ENCODE results near the gene IL9R. TPM values are rescaled to one million over a fixed set of nuclear protein-coding genes. Genes with fewer than 3 reads are reported as not detected.
A peak's percentile ranks its signal among the peaks of the same experiment; 100 is the strongest.
"Not testable (repeated sequence)": the region's sequence is repeated elsewhere in the genome, so short reads cannot be mapped to it uniquely, and the experiment has no call there.

The IL9R gene
- total RNA-seq, 1 experiment from 2014 or later: 0.46 TPM

GRCh38 chrX:155968791-155969190 lies 28.7 kb upstream of the IL9R start:
- ATAC-seq (no peak), DNase-seq (ENCODE audit: low read depth, low spot score) (no peak)
- TF ChIP-seq POLR2AphosphoS5 (IDR thresholded peaks at IDR 0.05; ENCODE audit: low read depth, low read length) (no peak), TCF7L2 (IDR thresholded peaks at IDR 0.05; ENCODE audit: low read depth, low read length) (no peak), CTCF (IDR thresholded peaks at IDR 0.05) (no peak), SIN3A (IDR thresholded peaks at IDR 0.05; ENCODE audit: borderline replicate concordance, insufficient read depth, low read depth, low read length) (no peak)
- TF ChIP-seq, protein P1, sequence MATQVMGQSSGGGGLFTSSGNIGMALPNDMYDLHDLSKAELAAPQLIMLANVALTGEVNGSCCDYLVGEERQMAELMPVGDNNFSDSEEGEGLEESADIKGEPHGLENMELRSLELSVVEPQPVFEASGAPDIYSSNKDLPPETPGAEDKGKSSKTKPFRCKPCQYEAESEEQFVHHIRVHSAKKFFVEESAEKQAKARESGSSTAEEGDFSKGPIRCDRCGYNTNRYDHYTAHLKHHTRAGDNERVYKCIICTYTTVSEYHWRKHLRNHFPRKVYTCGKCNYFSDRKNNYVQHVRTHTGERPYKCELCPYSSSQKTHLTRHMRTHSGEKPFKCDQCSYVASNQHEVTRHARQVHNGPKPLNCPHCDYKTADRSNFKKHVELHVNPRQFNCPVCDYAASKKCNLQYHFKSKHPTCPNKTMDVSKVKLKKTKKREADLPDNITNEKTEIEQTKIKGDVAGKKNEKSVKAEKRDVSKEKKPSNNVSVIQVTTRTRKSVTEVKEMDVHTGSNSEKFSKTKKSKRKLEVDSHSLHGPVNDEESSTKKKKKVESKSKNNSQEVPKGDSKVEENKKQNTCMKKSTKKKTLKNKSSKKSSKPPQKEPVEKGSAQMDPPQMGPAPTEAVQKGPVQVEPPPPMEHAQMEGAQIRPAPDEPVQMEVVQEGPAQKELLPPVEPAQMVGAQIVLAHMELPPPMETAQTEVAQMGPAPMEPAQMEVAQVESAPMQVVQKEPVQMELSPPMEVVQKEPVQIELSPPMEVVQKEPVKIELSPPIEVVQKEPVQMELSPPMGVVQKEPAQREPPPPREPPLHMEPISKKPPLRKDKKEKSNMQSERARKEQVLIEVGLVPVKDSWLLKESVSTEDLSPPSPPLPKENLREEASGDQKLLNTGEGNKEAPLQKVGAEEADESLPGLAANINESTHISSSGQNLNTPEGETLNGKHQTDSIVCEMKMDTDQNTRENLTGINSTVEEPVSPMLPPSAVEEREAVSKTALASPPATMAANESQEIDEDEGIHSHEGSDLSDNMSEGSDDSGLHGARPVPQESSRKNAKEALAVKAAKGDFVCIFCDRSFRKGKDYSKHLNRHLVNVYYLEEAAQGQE (IDR thresholded peaks at IDR 0.05; ENCODE audit: insufficient read depth in 1 of 2, low read depth in 2 of 2, low read length in 1 of 2): no peak
- H3K9me3 ChIP-seq (ENCODE audit: control insufficient read depth, insufficient read depth, low read depth, low read length): no peaks in the 10 kb centered on the region
- CTCF ChIA-PET: no interaction called here
- no TSS peak for BruUV-seq (replicated peaks)
- in situ Hi-C loops (cut with HindIII; ENCODE audit: low pct_unique_long_range_greater_than_20kb, low sequenced_read_pairs): no loop called here
- H3K27ac ChIP-seq (ENCODE audit: low read length): no peak overlapping the region
- intact Hi-C loops (cut with micrococcal nuclease; ENCODE audit: unreplicated experiment): no loop called here
- no peak overlapping the region for H3K4me3 ChIP-seq (ENCODE audit: low read depth in 2 of 2, low read length in 2 of 2)
- H3K27me3 ChIP-seq (ENCODE audit: control insufficient read depth, insufficient read depth, low read length): no peaks in the 10 kb centered on the region
- H3K36me3 ChIP-seq (ENCODE audit: control insufficient read depth, insufficient read depth, low read length): no peaks in the 10 kb centered on the region
- POLR2A ChIA-PET: no interaction called here
- H3K4me1 ChIP-seq (ENCODE audit: control insufficient read depth, insufficient read depth, low read length): no peaks in the 10 kb centered on the region

GRCh38 chrX:155971658-155972057 lies 25.8 kb upstream of the IL9R start:
- H3K4me3 ChIP-seq (ENCODE audit: low read depth in 2 of 2, low read length in 2 of 2); H3K4me1 ChIP-seq (ENCODE audit: control insufficient read depth, insufficient read depth, low read length); intact Hi-C loops (cut with micrococcal nuclease; ENCODE audit: unreplicated experiment); CTCF ChIA-PET; H3K36me3 ChIP-seq (ENCODE audit: control insufficient read depth, insufficient read depth, low read length); POLR2A ChIA-PET; BruUV-seq (replicated peaks); in situ Hi-C loops (cut with HindIII; ENCODE audit: low pct_unique_long_range_greater_than_20kb, low sequenced_read_pairs); H3K27ac ChIP-seq (ENCODE audit: low read length); DNase-seq (ENCODE audit: low read depth, low spot score); H3K9me3 ChIP-seq (ENCODE audit: control insufficient read depth, insufficient read depth, low read depth, low read length); H3K27me3 ChIP-seq (ENCODE audit: control insufficient read depth, insufficient read depth, low read length): not testable (repeated sequence)
- TF ChIP-seq CTCF (IDR thresholded peaks at IDR 0.05): peak; percentile 59
- peak; percentile 65; the same call in 1 of the 2 replicates for ATAC-seq

- H3K36me3 ChIP-seq (ENCODE audit: control insufficient read depth, insufficient read depth, low read length); H3K4me3 ChIP-seq (ENCODE audit: low read depth in 2 of 2, low read length in 2 of 2); intact Hi-C loops (cut with micrococcal nuclease; ENCODE audit: unreplicated experiment); H3K9me3 ChIP-seq (ENCODE audit: control insufficient read depth, insufficient read depth, low read depth, low read length); H3K27me3 ChIP-seq (ENCODE audit: control insufficient read depth, insufficient read depth, low read length); BruUV-seq (replicated peaks); DNase-seq (ENCODE audit: low read depth, low spot score); POLR2A ChIA-PET; H3K27ac ChIP-seq (ENCODE audit: low read length); ATAC-seq; in situ Hi-C loops (cut with HindIII; ENCODE audit: low pct_unique_long_range_greater_than_20kb, low sequenced_read_pairs); CTCF ChIA-PET; H3K4me1 ChIP-seq (ENCODE audit: control insufficient read depth, insufficient read depth, low read length): not testable (repeated sequence)
Observed at GRCh38 chrX:155972241-155972640, 25.3 kb upstream of the IL9R start.
